Stimulated activated CD4-positive, alpha-beta T cell treated with anti-CD3 and anti-CD28 coated beads, TNF-alpha, amount 100 ng/mL, for 4 hours (primary cell): ENCODE measurements around the gene NDUFA11.

Experiments
- DNase-seq, 3 experiments: peaks; one replicate each; pipeline ENCODE4 v3.0.0-alpha.2; 2020; ENCODE audit warnings: low read depth in 3 of 3

NDUFA11 gene

DNA sequence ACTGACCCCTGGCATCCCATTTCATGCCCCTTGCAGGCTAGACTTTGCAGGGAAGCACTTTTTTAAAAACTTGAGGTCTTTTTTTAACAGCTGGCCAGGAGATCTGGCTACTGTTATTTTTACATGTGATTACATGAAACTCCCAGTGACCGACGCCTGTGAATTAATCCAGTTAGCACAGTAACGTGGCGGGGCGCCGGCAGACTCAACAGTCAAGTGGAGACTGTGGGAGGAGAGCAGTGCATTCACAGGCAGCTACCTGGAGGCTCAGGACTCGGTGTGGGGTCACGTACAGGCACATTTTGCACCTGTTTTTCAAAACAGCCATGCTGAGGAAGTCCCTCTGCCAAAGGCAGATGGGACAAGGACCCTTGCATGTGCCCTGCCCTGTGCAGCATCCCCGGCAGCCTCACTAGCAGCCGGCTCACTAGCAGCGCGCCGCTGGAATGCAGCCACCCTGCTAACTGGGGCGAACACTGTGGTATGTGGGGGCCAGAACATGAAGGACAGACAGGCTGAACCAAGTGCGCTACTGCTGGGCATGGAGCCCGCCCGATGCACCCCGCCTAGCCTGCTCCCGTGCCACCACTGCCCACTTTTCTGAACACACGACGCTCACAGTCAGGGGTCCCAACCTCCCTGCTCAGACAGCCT, 29.1 kb upstream of the NDUFA11 start:
- DNase-seq, result no peak

- no peak for DNase-seq
These were observed 28.6 kb upstream of the NDUFA11 start for GRCh38 chr19:5932146-5932545.

GRCh38 chr19:5931251-5931650, 27.7 kb upstream of the NDUFA11 start:
- DNase-seq, result no peak

GRCh38 chr19:5929625-5930024, 26.0 kb upstream of the NDUFA11 start:
- no peak for DNase-seq

- DNase-seq, result no peak
These were observed 25.6 kb upstream of the NDUFA11 start for GRCh38 chr19:5929179-5929578.

- DNase-seq, result no peak
These were observed 23.8 kb upstream of the NDUFA11 start for GRCh38 chr19:5927441-5927821.

GRCh38 chr19:5926641-5927440, 23.3 kb upstream of the NDUFA11 start:
- no peak for DNase-seq

- no peak for DNase-seq
These were observed 22.3 kb upstream of the NDUFA11 start for GRCh38 chr19:5925830-5926427.

- DNase-seq, result no peak
These were observed 19.8 kb upstream of the NDUFA11 start for GRCh38 chr19:5923356-5923755.

- DNase-seq, result no peak
These were observed 18.6 kb upstream of the NDUFA11 start for GRCh38 chr19:5922161-5922545.

DNA sequence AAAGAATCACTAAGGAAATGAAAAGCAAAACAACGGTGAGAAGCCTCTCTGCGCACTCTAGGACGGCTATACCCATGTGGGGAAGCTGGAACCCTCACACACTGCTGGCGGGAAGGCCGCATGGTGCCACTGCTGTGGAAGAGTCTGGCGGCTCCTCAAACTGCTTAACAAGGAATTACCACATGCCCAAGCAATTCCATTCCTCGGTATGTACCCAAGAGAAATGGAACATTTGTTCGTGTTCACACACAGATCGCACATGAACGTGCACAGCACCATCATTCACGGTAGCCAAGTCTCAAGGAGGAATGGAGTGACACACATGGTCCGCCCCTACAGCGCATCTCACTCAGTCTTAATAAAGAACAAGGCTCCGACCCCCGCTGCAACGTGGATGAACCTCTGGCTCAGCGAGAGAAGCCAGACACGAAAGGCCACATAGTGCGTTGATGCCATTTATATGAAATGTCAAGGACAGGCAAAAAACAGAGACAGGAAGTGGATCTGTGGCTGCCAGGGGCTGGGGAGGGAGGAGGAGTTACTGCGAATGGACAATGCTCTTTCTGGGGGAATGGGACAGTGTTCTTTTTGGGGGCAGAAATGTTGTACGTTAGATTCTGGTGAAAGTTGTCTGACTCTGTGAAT, 18.0 kb upstream of the NDUFA11 start:
- no peak for DNase-seq

GRCh38 chr19:5918463-5919079, 15.0 kb upstream of the NDUFA11 start:
- no peak for DNase-seq

DNA sequence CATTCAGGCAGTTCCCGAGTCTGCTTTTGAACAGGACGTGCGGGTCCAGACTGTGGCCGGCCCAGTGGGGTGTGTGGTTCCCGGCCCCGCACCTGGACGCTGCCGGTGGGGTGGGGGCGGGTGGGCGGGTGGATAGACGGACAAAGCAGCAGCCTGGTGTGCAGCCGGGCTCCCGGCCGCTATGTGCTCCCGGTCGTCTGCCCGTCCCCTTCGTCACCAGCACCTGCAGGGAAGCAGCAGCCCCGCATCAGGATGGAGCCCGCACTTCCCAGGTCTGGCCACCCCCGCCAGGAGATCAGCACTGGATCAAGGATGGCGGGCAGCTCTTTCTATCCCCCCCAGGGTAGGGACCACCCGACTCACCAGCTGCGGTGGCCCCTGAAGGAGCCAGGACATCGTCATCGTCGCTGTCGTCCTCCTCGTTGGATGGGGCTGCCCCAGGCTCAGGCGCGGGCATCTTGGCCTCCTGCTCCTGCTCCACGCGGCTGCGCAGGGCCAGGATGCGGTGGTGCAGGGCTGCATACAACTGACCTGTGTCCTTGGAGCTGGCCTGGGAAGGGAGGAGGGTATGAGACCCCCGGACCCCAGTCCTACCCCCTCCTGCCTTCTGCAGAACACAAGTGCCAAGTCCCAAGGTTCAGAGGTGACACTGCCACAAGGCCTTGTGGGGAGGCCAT, 14.0 kb upstream of the NDUFA11 start:
- DNase-seq, result no peak

DNA sequence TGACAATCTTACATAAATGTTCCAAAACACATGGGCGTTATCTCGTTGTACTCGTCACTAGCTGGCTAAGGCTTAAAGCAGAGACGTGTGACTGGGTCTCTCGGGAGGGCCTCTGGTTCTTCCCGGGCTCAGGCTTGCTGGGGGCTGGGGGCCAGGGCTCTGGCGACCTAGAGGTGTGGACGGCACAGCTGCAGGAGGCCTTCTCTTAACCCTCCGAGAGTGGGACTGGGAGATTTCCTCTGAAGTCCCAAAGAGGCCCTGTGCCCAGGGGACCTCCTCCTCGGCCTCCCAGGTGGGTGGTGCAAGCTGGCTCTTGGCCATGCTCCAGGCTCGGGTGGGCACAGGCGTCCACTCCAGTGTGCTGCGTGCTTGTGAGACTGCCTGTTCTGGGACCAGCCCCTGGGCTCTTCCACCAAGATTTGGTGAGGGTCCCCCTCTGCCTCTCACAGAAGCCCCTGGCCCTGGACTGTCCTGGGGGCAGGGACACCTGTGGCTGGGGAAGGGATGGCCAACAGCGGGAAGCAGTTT, 12.7 kb upstream of the NDUFA11 start:
- no peak for DNase-seq

- no peak for DNase-seq
These were observed 12.2 kb upstream of the NDUFA11 start for GRCh38 chr19:5915782-5916165.

DNA sequence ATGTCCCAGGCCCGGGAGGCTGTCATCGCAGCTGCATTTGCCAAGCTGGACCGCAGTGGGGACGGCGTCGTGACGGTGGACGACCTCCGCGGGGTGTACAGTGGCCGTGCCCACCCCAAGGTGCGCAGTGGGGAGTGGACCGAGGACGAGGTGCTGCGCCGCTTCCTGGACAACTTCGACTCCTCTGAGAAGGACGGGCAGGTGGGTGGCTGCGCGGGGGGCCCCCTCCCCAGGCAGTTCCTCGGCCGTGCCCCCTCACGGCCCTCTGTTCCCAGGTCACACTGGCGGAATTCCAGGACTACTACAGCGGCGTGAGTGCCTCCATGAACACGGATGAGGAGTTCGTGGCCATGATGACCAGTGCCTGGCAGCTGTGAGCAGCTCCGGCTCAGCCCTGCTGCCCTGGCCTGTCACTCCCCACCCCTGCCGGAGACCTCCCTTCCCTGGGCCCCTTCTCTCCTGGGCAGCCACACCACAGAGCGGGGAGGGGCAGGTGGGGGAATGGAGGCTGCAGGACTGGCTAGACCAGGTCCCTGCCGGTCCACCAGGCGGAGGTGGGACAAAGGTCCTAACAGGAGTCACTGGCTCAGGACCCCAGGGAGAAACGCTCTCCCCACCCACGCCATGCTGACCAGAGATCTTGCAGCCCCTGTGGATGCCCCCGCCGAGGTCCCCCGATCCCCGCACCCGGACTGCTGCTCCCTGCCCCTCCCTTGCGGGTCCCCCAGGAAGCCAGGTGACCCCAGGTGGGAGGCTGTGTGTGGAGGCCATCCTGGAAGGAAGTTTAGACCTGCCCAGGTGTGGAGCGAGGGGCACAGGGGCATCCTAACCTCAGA, 11.6 kb upstream of the NDUFA11 start:
- DNase-seq, result no peak

GRCh38 chr19:5914358-5914774, 10.8 kb upstream of the NDUFA11 start:
- DNase-seq, result no peak

DNA sequence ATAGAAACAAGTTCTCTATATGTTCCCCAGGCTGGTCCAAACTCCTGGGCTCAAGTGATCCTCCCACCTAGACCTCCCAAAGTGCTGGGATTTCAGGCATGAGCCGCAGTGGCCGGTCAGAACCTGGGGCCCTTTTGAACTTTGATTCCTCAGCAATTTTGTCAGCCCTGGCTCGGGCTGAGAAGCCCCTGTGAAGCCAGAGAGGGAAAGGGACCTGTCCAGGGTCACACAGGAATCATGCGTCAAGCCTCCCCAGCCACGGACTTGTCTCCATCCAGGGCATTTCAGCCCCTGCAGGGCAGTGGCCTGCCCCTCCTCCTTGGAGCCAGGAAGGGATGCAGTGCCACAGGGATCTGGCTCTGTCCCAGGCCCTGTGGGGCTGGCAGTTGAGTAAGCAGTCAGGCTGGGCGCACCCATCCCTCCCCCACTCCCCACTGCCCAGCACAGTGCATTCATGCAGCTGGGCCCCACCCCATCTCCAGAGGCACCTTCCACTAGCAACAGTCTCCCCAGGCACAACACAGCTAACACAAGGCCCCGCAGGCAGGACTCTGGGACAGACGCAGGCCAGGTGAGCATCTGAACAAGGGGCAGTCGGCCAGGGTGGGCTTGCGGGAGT, 10.3 kb upstream of the NDUFA11 start, which contains the start of gene CAPS:
Gene CAPS, plus strand, starts transcription at position 516 of the 619 bp plus-strand sequence. CDS start 153 bp downstream, outside the sequence.
- no peak for DNase-seq

DNA sequence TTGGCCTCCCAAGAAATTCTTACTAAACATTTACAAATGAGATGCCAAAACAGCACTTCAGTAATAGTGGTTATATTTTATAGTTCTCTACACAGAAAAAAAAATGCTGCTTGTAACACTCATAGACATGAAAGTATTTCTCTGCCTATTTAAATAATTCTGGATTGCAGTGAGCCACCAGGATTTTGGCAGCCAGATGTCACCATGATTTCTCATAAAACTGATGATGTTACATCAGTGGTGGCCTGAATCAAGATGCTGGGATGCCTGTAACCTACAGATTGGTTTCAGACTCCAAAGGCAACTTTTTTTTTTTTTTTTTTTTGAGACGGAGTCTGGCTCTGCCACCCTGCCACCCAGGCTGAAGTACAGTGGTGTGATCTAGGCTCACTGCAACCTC, 7.8 kb upstream of the NDUFA11 start:
- DNase-seq, result no peak

- DNase-seq, result no peak
These were observed 7.0 kb upstream of the NDUFA11 start for GRCh38 chr19:5910638-5910907.
